Right cardiac atrium (tissue), 5 donors: Measurements from ENCODE around the gene TATDN3. TPM values are rescaled to one million over a fixed set of nuclear protein-coding genes. Genes with fewer than 3 reads are reported as not detected.
"Not testable (repeated sequence)": the region's sequence is repeated elsewhere in the genome, so short reads cannot be mapped to it uniquely, and the experiment has no call there.

Experiments
- ATAC-seq, 2 donors: fragments of 200-7000 bp; cut with Tn5 transposase; one replicate each; pipeline versions ENCODE4 v1.8.0 to v1.9.1; 2020; ENCODE audit warnings: moderate library complexity in 2 of 2, mild to moderate bottlenecking in 1 of 2
- DNase-seq, 3 donors: peaks; one replicate each; pipeline ENCODE4 v3.0.0-alpha.2; 2020
- H3K27ac ChIP-seq: one replicate; pipeline ENCODE4 v1.5.1; 2013; ENCODE audit warnings: mild to moderate bottlenecking, low read length, control low read depth, moderate library complexity
- H3K27me3 ChIP-seq: one replicate; pipeline ENCODE4 v1.6.1; 2013; ENCODE audit not compliant: control insufficient read depth, insufficient read depth
- H3K4me1 ChIP-seq: one replicate; pipeline ENCODE4 v1.6.1; 2013; ENCODE audit warnings: low read length; ENCODE audit not compliant: control insufficient read depth, insufficient read depth
- H3K4me3 ChIP-seq: one replicate; pipeline ENCODE4 v1.5.1; 2013; ENCODE audit warnings: low read length, control low read depth
- H3K9me3 ChIP-seq: one replicate; pipeline ENCODE4 v1.6.1; 2013; ENCODE audit warnings: low read length; ENCODE audit not compliant: control insufficient read depth
- WGBS: extraction: QIAGEN DNeasy Blood & Tissue Kit; methylation state at CpG from one replicate; pipeline ENCODE4 v1.1.7; 2013; 5-methylcytosine and 5-hydroxymethylcytosine counted together
- intact Hi-C, 4 donors: fragments of 100-400 bp; cut with DNase I; formaldehyde crosslinking; loops; one replicate each; pipeline versions ENCODE4 v1.11.0 to v1.14.0; 2022 to 2023
- polyA plus RNA-seq: library from polyadenylated mRNA; stranded (reverse); fragments of 200-250 nt; gene quantifications from one replicate; pipeline ENCODE4 v1.2.3, GENCODE V29; 2013
- total RNA-seq, 4 donors: library from RNA; stranded (reverse); fragmentation: NEBNext Ultra II Directional; extraction: Animal tissue kit (Norgen Biotek cat#: 25700); gene quantifications; one replicate each; pipeline ENCODE4 v1.2.1, GENCODE V29; 2021
- donor health status: healthy with polysubstance abuse.
- donor health status: DM: no; HTN: yes; CAD: no.
- donor health status: DM: no; HTN: no; CAD: no.
- donor health status: DM: no; HTN: yes; CAD: no; lungs with severe emphysema.
- donor health status: DM: yes; HTN: yes; CAD: no.

Gene TATDN3
- total and polyA plus RNA-seq, 5 donors = 15.0 to 23.3 (median 20.0) TPM

GRCh38 chr1:212775241-212775640, 16.5 kb upstream of the TATDN3 start:
- no peaks in the 10 kb centered on the region for H3K4me1 ChIP-seq
- intact Hi-C loops = no loop called here
- H3K27ac ChIP-seq = no peak overlapping the region
- no peaks in the 10 kb centered on the region for H3K27me3 ChIP-seq
- DNase-seq = no peak
- no peak for ATAC-seq
- no peaks in the 10 kb centered on the region for H3K9me3 ChIP-seq
- no peak overlapping the region for H3K4me3 ChIP-seq

- intact Hi-C loops = no loop called here
- no peak for ATAC-seq
- 90% methylated on average over 3 of the region's 3 CpGs for WGBS
- Histone ChIP-seq H3K4me3 (no peak overlapping the region), H3K27me3 (no peaks in the 10 kb centered on the region), H3K9me3 (no peaks in the 10 kb centered on the region), H3K27ac (no peak overlapping the region), H3K4me1 (no peaks in the 10 kb centered on the region)
- DNase-seq = no peak
These were observed 14.5 kb upstream of the TATDN3 start for GRCh38 chr1:212777151-212777550.

- H3K27ac ChIP-seq, H3K4me3 ChIP-seq, H3K27me3 ChIP-seq, H3K4me1 ChIP-seq, H3K9me3 ChIP-seq, intact Hi-C loops, ATAC-seq: not testable (repeated sequence)
- DNase-seq = peak in 1 of 3 donors; percentile 60
- 96% methylated on average over 31 of the region's 32 CpGs for WGBS
These were observed 12.6 kb upstream of the TATDN3 start for GRCh38 chr1:212779086-212779485.

- intact Hi-C loops = loop anchor here (5.0 to 10.0 kb wide), 3 partner anchors 113 to 306 kb away; no protein-coding TSS in a partner anchor
These were observed 10.9 kb upstream of the TATDN3 start for GRCh38 chr1:212780759-212781158.

GRCh38 chr1:212781225-212781624, 10.5 kb upstream of the TATDN3 start:
- WGBS = 89% methylated on average over 2 of the region's 2 CpGs
- Histone ChIP-seq H3K4me1 (no peaks in the 10 kb centered on the region), H3K4me3 (no peak overlapping the region), H3K9me3 (no peaks in the 10 kb centered on the region), H3K27me3 (no peaks in the 10 kb centered on the region), H3K27ac (no peak overlapping the region)
- intact Hi-C loops = loop anchor here (5.0 to 10.0 kb wide), 3 partner anchors 114 to 306 kb away; no protein-coding TSS in a partner anchor
- ATAC-seq = no peak
- DNase-seq = no peak

More at GRCh38 chr1:212780759-212781158, 10.9 kb upstream of the TATDN3 start:
- no peak overlapping the region for H3K27ac ChIP-seq
- DNase-seq (no peak), ATAC-seq (no peak)
- 90% methylated on average over 3 of the region's 3 CpGs for WGBS
- no peaks in the 10 kb centered on the region for H3K9me3 ChIP-seq
- no peaks in the 10 kb centered on the region for H3K27me3 ChIP-seq
- H3K4me3 ChIP-seq = no peak overlapping the region
- no peaks in the 10 kb centered on the region for H3K4me1 ChIP-seq

GRCh38 chr1:212782422-212783154, 9.1 kb upstream of the TATDN3 start:
- Histone ChIP-seq H3K4me1 (no peaks in the 10 kb centered on the region), H3K4me3 (no peak overlapping the region), H3K27ac (no peak overlapping the region), H3K27me3 (no peaks in the 10 kb centered on the region), H3K9me3 (no peaks in the 10 kb centered on the region)
- ATAC-seq (peak; percentile 14 to 26), DNase-seq (no peak)
- WGBS = 88% methylated on average over 3 of the region's 3 CpGs
- intact Hi-C loops = loop anchor here (5.0 to 10.0 kb wide), 3 partner anchors 115 to 308 kb away; no protein-coding TSS in a partner anchor

- Histone ChIP-seq H3K27me3 (no peaks in the 10 kb centered on the region), H3K9me3 (no peaks in the 10 kb centered on the region), H3K4me1 (no peaks in the 10 kb centered on the region), H3K4me3 (no peak overlapping the region), H3K27ac (no peak overlapping the region)
- WGBS = 74% methylated on average over 1 of the region's 1 CpG
- intact Hi-C loops = loop anchor here (5.0 to 10.0 kb wide), 3 partner anchors 117 to 309 kb away; no protein-coding TSS in a partner anchor
- no peak for ATAC-seq
- no peak for DNase-seq
These were observed 7.7 kb upstream of the TATDN3 start for GRCh38 chr1:212783976-212784375.

GRCh38 chr1:212785871-212786270, 5.8 kb upstream of the TATDN3 start:
- H3K4me1 ChIP-seq = no peaks in the 10 kb centered on the region
- no peak for DNase-seq
- no peak overlapping the region for H3K27ac ChIP-seq
- no peak for ATAC-seq
- no peaks in the 10 kb centered on the region for H3K9me3 ChIP-seq
- intact Hi-C loops = loop anchor here in 3 of 4 donors (10.0 kb wide), 2 partner anchors 121 to 311 kb away; no protein-coding TSS in a partner anchor
- no peak overlapping the region for H3K4me3 ChIP-seq
- 96% methylated on average over 1 of the region's 1 CpG for WGBS
- H3K27me3 ChIP-seq = no peaks in the 10 kb centered on the region

GRCh38 chr1:212791261-212791675, 426 bp upstream of the TATDN3 start:
- intact Hi-C loops = no loop called here
- DNase-seq = no peak

GRCh38 chr1:212792396-212792908, 758 bp downstream of the TATDN3 start:
- Histone ChIP-seq H3K27ac (peak overlapping the region; percentile 98), H3K4me1 (no peaks in the 10 kb centered on the region), H3K27me3 (no peaks in the 10 kb centered on the region), H3K9me3 (no peaks in the 10 kb centered on the region), H3K4me3 (peak overlapping the region; percentile 94)
- WGBS = 17% methylated on average over 16 of the region's 16 CpGs
- ATAC-seq (no peak), DNase-seq (no peak)
- intact Hi-C loops = no loop called here

More at GRCh38 chr1:212791261-212791675, 426 bp upstream of the TATDN3 start:
- H3K4me3 ChIP-seq = peak overlapping the region; percentile 94
- H3K27me3 ChIP-seq = no peaks in the 10 kb centered on the region
- peak; percentile 67 to 77 for ATAC-seq
- peak overlapping the region; percentile 75 for H3K27ac ChIP-seq
- no peaks in the 10 kb centered on the region for H3K4me1 ChIP-seq
- no peaks in the 10 kb centered on the region for H3K9me3 ChIP-seq
- WGBS = under 1% methylated on average over 22 of the region's 22 CpGs

GRCh38 chr1:212794561-212795014, 2.9 kb downstream of the TATDN3 start:
- intact Hi-C loops = no loop called here
- H3K27ac ChIP-seq = no peak overlapping the region
- no peaks in the 10 kb centered on the region for H3K4me1 ChIP-seq
- DNase-seq = no peak
- ATAC-seq = no peak
- no peaks in the 10 kb centered on the region for H3K9me3 ChIP-seq
- no peak overlapping the region for H3K4me3 ChIP-seq
- WGBS = 45% methylated on average over 1 of the region's 1 CpG
- no peaks in the 10 kb centered on the region for H3K27me3 ChIP-seq
